ENCODE results near the gene FADS1. TPM values are rescaled to one million over a fixed set of nuclear protein-coding genes. Genes with fewer than 3 reads are reported as not detected.
A peak's percentile ranks its signal among the peaks of the same experiment; 100 is the strongest.

The FADS1 gene
- total RNA-seq, 1 experiment from 2014 or later = 116 TPM

DNA sequence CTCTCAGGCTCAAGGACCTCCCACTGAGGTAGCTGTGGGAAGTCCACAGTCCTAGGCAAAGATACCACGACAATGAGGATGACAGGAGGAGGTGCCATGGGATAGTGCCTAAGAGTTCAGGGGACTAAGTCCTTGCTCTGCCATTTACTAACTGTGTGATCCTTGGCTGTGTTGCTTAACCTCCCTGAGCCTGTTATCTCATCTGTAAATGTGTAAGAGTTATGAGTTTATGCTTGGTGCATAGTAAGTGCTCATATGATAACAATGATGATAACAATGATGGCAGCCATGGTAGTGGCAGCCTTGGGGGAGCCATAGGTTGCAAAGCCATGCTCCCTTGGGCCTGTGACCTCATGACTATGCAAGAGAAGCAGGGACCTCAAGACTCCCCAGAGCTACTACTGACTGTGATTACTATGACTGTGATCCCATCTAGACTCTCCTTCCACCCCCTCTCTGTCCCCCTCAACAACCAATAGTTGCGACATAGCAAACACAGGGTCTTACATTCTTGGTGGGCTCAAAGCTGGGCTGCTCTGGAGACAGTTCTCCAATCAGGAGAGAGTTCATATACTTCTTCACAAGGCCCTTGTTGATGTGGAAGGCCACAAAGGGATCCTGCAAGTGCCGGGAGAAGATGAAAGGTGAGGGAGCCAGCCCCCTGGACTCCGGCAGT lies 3.9 kb downstream of the FADS1 start:
- ChIA-PET POLR2A (no interaction called here), CTCF (no interaction called here)
- intact Hi-C loops (cut with micrococcal nuclease; ENCODE audit: unreplicated experiment) = no loop called here
- no peaks in the 10 kb centered on the region for H3K9me3 Mint-ChIP-seq (ENCODE audit: unreplicated experiment)
- Histone ChIP-seq H3K9me3 (no peaks in the 10 kb centered on the region), H3K36me3 (ENCODE audit: control insufficient read depth, insufficient read depth, low read length) (peaks cover 9% of the 10 kb centered on the region), H3K4me1 (peaks cover 15% of the 10 kb centered on the region), H3K27me3 (replicated peaks; ENCODE audit: control insufficient read depth, insufficient read depth, low read length) (no peaks in the 10 kb centered on the region), H3K4me3 (ENCODE audit: low read depth, low read length) (no peak overlapping the region)
- no peaks in the 10 kb centered on the region for H3K27me3 Mint-ChIP-seq (ENCODE audit: insufficient read depth, unreplicated experiment)
- H3K27ac Mint-ChIP-seq (ENCODE audit: unreplicated experiment) = peak overlapping the region; percentile 45
- TF ChIP-seq, protein P1, sequence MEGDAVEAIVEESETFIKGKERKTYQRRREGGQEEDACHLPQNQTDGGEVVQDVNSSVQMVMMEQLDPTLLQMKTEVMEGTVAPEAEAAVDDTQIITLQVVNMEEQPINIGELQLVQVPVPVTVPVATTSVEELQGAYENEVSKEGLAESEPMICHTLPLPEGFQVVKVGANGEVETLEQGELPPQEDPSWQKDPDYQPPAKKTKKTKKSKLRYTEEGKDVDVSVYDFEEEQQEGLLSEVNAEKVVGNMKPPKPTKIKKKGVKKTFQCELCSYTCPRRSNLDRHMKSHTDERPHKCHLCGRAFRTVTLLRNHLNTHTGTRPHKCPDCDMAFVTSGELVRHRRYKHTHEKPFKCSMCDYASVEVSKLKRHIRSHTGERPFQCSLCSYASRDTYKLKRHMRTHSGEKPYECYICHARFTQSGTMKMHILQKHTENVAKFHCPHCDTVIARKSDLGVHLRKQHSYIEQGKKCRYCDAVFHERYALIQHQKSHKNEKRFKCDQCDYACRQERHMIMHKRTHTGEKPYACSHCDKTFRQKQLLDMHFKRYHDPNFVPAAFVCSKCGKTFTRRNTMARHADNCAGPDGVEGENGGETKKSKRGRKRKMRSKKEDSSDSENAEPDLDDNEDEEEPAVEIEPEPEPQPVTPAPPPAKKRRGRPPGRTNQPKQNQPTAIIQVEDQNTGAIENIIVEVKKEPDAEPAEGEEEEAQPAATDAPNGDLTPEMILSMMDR (IDR thresholded peaks at IDR 0.05; ENCODE audit: insufficient read depth in 1 of 2, low read depth in 1 of 2, low read length in 1 of 2, severe bottlenecking in 1 of 2, unreplicated experiment in 1 of 2) = no peak
- no peak for DNase-seq
- H3K4me3 Mint-ChIP-seq (ENCODE audit: unreplicated experiment) = no peak overlapping the region
- peaks cover 18% of the 10 kb centered on the region for H3K4me1 Mint-ChIP-seq (ENCODE audit: low read depth, unreplicated experiment)
- peaks cover 85% of the 10 kb centered on the region for H3K36me3 Mint-ChIP-seq (ENCODE audit: insufficient read depth, unreplicated experiment)
- BruUV-seq (replicated peaks) = no TSS peak

DNA sequence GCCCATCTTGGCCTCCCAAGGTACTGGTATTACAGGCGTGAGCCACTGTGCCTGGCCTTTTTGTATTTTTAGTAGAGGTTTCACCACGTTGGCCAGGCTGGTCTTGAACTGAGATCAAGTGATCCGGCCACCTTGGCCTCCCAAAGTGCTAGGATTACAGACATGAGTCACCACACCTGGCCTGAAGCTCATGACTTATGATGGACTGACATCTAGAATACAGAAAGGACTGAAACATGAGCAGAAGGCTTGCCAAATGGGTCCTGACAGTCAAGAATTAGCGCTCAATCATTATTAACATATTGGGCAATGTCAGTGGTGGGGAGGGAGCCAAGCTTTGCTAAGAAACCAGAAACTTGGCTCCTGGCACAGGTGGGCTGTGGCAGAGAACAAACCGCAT lies 5.0 kb downstream of the FADS1 start:
- no peak overlapping the region for H3K4me3 ChIP-seq (ENCODE audit: low read depth, low read length)
- H3K9me3 ChIP-seq = no peaks in the 10 kb centered on the region
- intact Hi-C loops (cut with micrococcal nuclease; ENCODE audit: unreplicated experiment) = no loop called here
- DNase-seq = no peak
- Mint-ChIP-seq H3K27me3 (ENCODE audit: insufficient read depth, unreplicated experiment) (no peaks in the 10 kb centered on the region), H3K9me3 (ENCODE audit: unreplicated experiment) (no peaks in the 10 kb centered on the region), H3K36me3 (ENCODE audit: insufficient read depth, unreplicated experiment) (peaks cover 92% of the 10 kb centered on the region), H3K27ac (ENCODE audit: unreplicated experiment) (peak overlapping the region; percentile 29), H3K4me3 (ENCODE audit: unreplicated experiment) (no peak overlapping the region), H3K4me1 (ENCODE audit: low read depth, unreplicated experiment) (peaks cover 13% of the 10 kb centered on the region)
- no peaks in the 10 kb centered on the region for H3K27me3 ChIP-seq (replicated peaks; ENCODE audit: control insufficient read depth, insufficient read depth, low read length)
- H3K4me1 ChIP-seq = peaks cover 9% of the 10 kb centered on the region
- ChIA-PET CTCF (no interaction called here), POLR2A (no interaction called here)
- peaks cover 9% of the 10 kb centered on the region for H3K36me3 ChIP-seq (ENCODE audit: control insufficient read depth, insufficient read depth, low read length)
- TF ChIP-seq, protein P1 (IDR thresholded peaks at IDR 0.05; ENCODE audit: insufficient read depth in 1 of 2, low read depth in 1 of 2, low read length in 1 of 2, severe bottlenecking in 1 of 2, unreplicated experiment in 1 of 2) = no peak
- BruUV-seq (replicated peaks) = no TSS peak

DNA sequence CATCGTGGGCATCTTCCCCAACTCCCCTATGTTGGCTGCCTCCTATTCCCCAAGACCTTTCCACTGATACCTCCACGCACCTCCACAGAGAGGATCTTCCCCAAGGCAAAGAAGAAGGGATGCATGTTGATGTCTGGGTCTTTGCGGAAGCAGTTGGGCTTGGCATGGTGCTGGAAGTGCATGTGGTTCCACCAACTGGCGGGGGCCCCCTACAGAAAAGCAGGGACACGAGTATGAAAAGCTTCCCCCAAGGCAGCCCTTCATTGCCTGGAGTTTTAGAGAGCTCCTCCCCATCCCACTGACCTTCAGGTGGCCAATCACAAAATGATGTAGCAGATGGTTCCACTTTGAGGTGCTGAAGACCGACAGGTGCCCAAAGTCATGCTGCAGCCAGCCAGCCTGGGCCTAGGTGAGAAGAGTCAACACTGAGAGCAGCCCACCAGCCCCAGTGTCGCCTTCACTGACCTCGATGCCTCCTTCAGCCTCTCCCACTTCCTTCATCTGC lies 6.1 kb downstream of the FADS1 start:
- peaks cover 11% of the 10 kb centered on the region for H3K36me3 ChIP-seq (ENCODE audit: control insufficient read depth, insufficient read depth, low read length)
- H3K9me3 Mint-ChIP-seq (ENCODE audit: unreplicated experiment) = no peaks in the 10 kb centered on the region
- H3K4me1 Mint-ChIP-seq (ENCODE audit: low read depth, unreplicated experiment) = peaks cover 13% of the 10 kb centered on the region
- H3K9me3 ChIP-seq = no peaks in the 10 kb centered on the region
- peaks cover 9% of the 10 kb centered on the region for H3K4me1 ChIP-seq
- no peak overlapping the region for H3K4me3 ChIP-seq (ENCODE audit: low read depth, low read length)
- TF ChIP-seq, protein P1 (IDR thresholded peaks at IDR 0.05; ENCODE audit: insufficient read depth in 1 of 2, low read depth in 1 of 2, low read length in 1 of 2, severe bottlenecking in 1 of 2, unreplicated experiment in 1 of 2) = no peak
- no peaks in the 10 kb centered on the region for H3K27me3 ChIP-seq (replicated peaks; ENCODE audit: control insufficient read depth, insufficient read depth, low read length)
- peaks cover 88% of the 10 kb centered on the region for H3K36me3 Mint-ChIP-seq (ENCODE audit: insufficient read depth, unreplicated experiment)
- H3K27ac Mint-ChIP-seq (ENCODE audit: unreplicated experiment) = no peak overlapping the region
- POLR2A ChIA-PET = no interaction called here
- no peak for DNase-seq
- intact Hi-C loops (cut with micrococcal nuclease; ENCODE audit: unreplicated experiment) = no loop called here
- BruUV-seq (replicated peaks) = no TSS peak
- no peak overlapping the region for H3K4me3 Mint-ChIP-seq (ENCODE audit: unreplicated experiment)
- H3K27me3 Mint-ChIP-seq (ENCODE audit: insufficient read depth, unreplicated experiment) = no peaks in the 10 kb centered on the region
- CTCF ChIA-PET = no interaction called here

All from Caco-2 (cell line).